CD4-positive, CD25-positive, alpha-beta regulatory T cell (primary cell): ENCODE measurements around the gene SPACA7. TPM values are rescaled to one million over a fixed set of nuclear protein-coding genes. Genes with fewer than 3 reads are reported as not detected.

ENCODE experiments used
- ATAC-seq, 2 donors: fragments of 150-1000 bp; cut with Tn5 transposase; one replicate each; pipeline ENCODE4 v1.10.0; 2021; ENCODE audit warnings: low read depth in 2 of 2, moderate number of reproducible peaks in 2 of 2, moderate library complexity in 1 of 2
- DNase-seq, 3 donors: peaks; one replicate each; pipeline versions ENCODE4 v3.0.0 to v3.0.0-alpha.2; 2012 to 2022; ENCODE audit warnings: mixed read lengths in 1 of 3
- H3K27ac ChIP-seq: one replicate; pipeline ENCODE4 v1.7.0; 2013; ENCODE audit warnings: mild to moderate bottlenecking, low read length; ENCODE audit not compliant: insufficient read depth, poor library complexity, severe bottlenecking
- H3K27me3 ChIP-seq: one replicate; pipeline ENCODE4 v1.7.0; 2013; ENCODE audit warnings: low read length; ENCODE audit not compliant: control insufficient read depth, insufficient read depth
- H3K36me3 ChIP-seq: one replicate; pipeline ENCODE4 v1.7.0; 2013; ENCODE audit warnings: mild to moderate bottlenecking, low read length, moderate library complexity; ENCODE audit not compliant: control insufficient read depth, insufficient read depth
- H3K4me1 ChIP-seq: 2 replicates; pipeline ENCODE4 v1.7.0; 2013; ENCODE audit warnings: mild to moderate bottlenecking, low read length; ENCODE audit not compliant: insufficient read depth, control insufficient read depth, poor library complexity, severe bottlenecking
- H3K4me3 ChIP-seq: one replicate; pipeline ENCODE4 v1.7.0; 2013; ENCODE audit warnings: low read depth, mild to moderate bottlenecking, low read length, moderate library complexity
- H3K9me3 ChIP-seq, 2 experiments: 1 replicate in 1 of 2; 2 replicates in 1 of 2; pipeline ENCODE4 v1.7.0; 2013; ENCODE audit warnings: low read length in 2 of 2, mild to moderate bottlenecking in 1 of 2, moderate library complexity in 1 of 2; ENCODE audit not compliant: control insufficient read depth in 2 of 2
- H3K27ac Mint-ChIP-seq, 3 donors: one replicate each; pipeline ENCODE4 v1.8.0; 2020 to 2022; ENCODE audit warnings: mild to moderate bottlenecking in 3 of 3, mixed read lengths in 3 of 3, moderate library complexity in 2 of 3
- H3K27me3 Mint-ChIP-seq: one replicate; pipeline ENCODE4 v1.8.0; 2022; ENCODE audit warnings: mild to moderate bottlenecking, mixed read lengths
- H3K36me3 Mint-ChIP-seq: one replicate; pipeline ENCODE4 v1.8.0; 2020; ENCODE audit warnings: mixed read lengths
- H3K4me1 Mint-ChIP-seq, 4 donors: one replicate each; pipeline ENCODE4 v1.8.0; 2020 to 2022; ENCODE audit warnings: mixed read lengths in 4 of 4, mild to moderate bottlenecking in 1 of 4
- H3K4me3 Mint-ChIP-seq, 4 donors: one replicate each; pipeline ENCODE4 v1.8.0; 2020 to 2022; ENCODE audit warnings: mild to moderate bottlenecking in 4 of 4, mixed read lengths in 4 of 4, moderate library complexity in 3 of 4
- H3K9me3 Mint-ChIP-seq, 7 donors: one replicate each; pipeline ENCODE4 v1.8.0; 2020 to 2022; ENCODE audit warnings: mixed read lengths in 7 of 7, mild to moderate bottlenecking in 3 of 7, moderate library complexity in 2 of 7
- polyA plus RNA-seq, 4 donors: library from polyadenylated mRNA; unstranded; fragments of 300-500 nt; fragmentation: Illumina TruSeq; gene quantifications; one replicate each; pipeline ENCODE4 v1.2.3, GENCODE V29; 2021
- total RNA-seq: library from RNA; stranded (reverse); gene quantifications from one replicate; pipeline ENCODE4 v1.2.3, GENCODE V29; 2022

The SPACA7 gene
- total and polyA plus RNA-seq, 5 donors from 2014 or later: not detected

DNA sequence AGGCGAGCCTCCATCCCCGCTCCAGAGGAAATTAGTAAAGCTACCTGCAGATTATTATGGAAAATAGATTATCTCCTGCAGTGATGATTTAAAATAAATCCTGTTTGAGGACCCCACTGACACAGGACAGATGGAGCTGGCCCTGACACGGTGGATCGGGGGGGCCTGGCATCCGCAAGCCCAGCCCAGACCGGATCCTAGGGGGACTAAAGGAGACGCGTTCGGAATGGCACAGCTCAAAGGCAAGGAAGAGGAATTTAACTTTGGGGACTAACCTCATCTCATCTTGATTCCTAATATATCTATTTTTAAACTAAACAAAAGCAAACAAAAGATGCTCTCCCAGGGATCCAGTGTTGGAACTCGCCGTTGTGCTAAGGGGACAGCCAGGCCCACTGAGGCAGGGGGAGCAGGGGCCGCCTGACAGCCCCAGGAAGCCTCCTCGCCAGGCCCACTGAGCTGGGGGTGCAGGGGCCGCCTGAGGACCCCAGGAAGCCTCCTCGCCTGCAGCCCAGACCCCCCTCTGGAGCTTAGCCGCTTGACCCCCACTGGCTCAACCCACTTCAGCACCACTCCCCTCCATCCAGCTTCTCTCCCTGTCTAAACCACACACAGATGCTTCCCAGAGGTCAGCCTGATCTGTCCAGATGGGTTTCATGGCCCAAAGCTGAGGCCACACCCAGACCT is 78.6 kb downstream of the SPACA7 start:
- DNase-seq (no peak), ATAC-seq (no peak)
- Mint-ChIP-seq H3K27me3 (no peaks in the 10 kb centered on the region), H3K9me3 (peaks cover 0 to 6% (median 4%) of the 10 kb centered on the region in 7 donors), H3K36me3 (no peaks in the 10 kb centered on the region), H3K4me3 (no peak overlapping the region), H3K27ac (no peak overlapping the region), H3K4me1 (no peaks in the 10 kb centered on the region)
- H3K9me3 ChIP-seq: no peaks in the 10 kb centered on the region
- H3K4me3 ChIP-seq: no peak overlapping the region
- H3K4me1 ChIP-seq: no peaks in the 10 kb centered on the region
- no peaks in the 10 kb centered on the region for H3K27me3 ChIP-seq
- H3K27ac ChIP-seq: no peak overlapping the region
- H3K36me3 ChIP-seq: no peaks in the 10 kb centered on the region

GRCh38 chr13:112455476-112456059 is 79.4 kb downstream of the SPACA7 start:
- H3K4me3 Mint-ChIP-seq: no peak overlapping the region
- no peak for ATAC-seq
- no peak overlapping the region for H3K4me3 ChIP-seq
- H3K27me3 Mint-ChIP-seq: no peaks in the 10 kb centered on the region
- no peak for DNase-seq
- H3K4me1 Mint-ChIP-seq: no peaks in the 10 kb centered on the region
- H3K27me3 ChIP-seq: no peaks in the 10 kb centered on the region
- no peak overlapping the region for H3K27ac ChIP-seq
- no peaks in the 10 kb centered on the region for H3K36me3 Mint-ChIP-seq
- no peaks in the 10 kb centered on the region for H3K36me3 ChIP-seq
- H3K4me1 ChIP-seq: no peaks in the 10 kb centered on the region
- no peak overlapping the region for H3K27ac Mint-ChIP-seq
- H3K9me3 ChIP-seq: no peaks in the 10 kb centered on the region
- peaks cover 0 to 9% (median 4%) of the 10 kb centered on the region in 7 donors for H3K9me3 Mint-ChIP-seq

- Histone ChIP-seq H3K4me3 (no peak overlapping the region), H3K27me3 (no peaks in the 10 kb centered on the region), H3K36me3 (no peaks in the 10 kb centered on the region), H3K9me3 (no peaks in the 10 kb centered on the region), H3K4me1 (no peaks in the 10 kb centered on the region), H3K27ac (no peak overlapping the region)
- H3K9me3 Mint-ChIP-seq: peaks cover 0 to 9% (median 4%) of the 10 kb centered on the region in 7 donors
- DNase-seq (no peak), ATAC-seq (no peak)
- no peaks in the 10 kb centered on the region for H3K27me3 Mint-ChIP-seq
- no peaks in the 10 kb centered on the region for H3K36me3 Mint-ChIP-seq
- H3K4me1 Mint-ChIP-seq: no peaks in the 10 kb centered on the region
- H3K4me3 Mint-ChIP-seq: no peak overlapping the region
- H3K27ac Mint-ChIP-seq: no peak overlapping the region
These were observed 80.2 kb downstream of the SPACA7 start for GRCh38 chr13:112456138-112457056.

GRCh38 chr13:112457081-112457480 is 80.9 kb downstream of the SPACA7 start:
- ATAC-seq (no peak), DNase-seq (no peak)
- no peaks in the 10 kb centered on the region for H3K4me1 Mint-ChIP-seq
- Histone ChIP-seq H3K27ac (no peak overlapping the region), H3K36me3 (no peaks in the 10 kb centered on the region), H3K27me3 (no peaks in the 10 kb centered on the region), H3K4me1 (no peaks in the 10 kb centered on the region), H3K4me3 (no peak overlapping the region), H3K9me3 (no peaks in the 10 kb centered on the region)
- peaks cover 0 to 12% (median 6%) of the 10 kb centered on the region in 7 donors for H3K9me3 Mint-ChIP-seq
- no peak overlapping the region for H3K4me3 Mint-ChIP-seq
- H3K27me3 Mint-ChIP-seq: no peaks in the 10 kb centered on the region
- no peak overlapping the region for H3K27ac Mint-ChIP-seq
- no peaks in the 10 kb centered on the region for H3K36me3 Mint-ChIP-seq

DNA sequence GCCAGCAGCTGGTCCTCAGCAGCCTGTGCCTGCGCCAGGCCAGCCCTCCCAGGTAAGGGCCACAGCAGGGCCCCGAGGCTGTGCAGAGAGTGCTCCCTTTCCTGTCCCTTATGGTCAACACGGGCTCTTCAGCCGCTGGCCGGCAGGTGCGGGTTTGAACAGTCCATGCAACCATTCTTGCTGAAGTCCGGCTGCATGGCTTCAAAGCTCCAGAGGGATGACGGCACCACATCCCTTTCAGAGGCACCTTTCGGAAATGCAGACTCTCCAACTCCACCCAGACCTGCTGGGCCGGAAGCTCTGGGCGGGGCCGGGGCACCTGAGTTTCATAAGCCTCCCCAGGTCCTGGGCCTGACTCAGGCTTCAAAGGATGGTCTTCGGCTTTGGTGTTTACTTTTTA is 81.3 kb downstream of the SPACA7 start:
- no peak overlapping the region for H3K27ac Mint-ChIP-seq
- H3K4me3 ChIP-seq: no peak overlapping the region
- ATAC-seq (no peak), DNase-seq (no peak)
- no peaks in the 10 kb centered on the region for H3K27me3 Mint-ChIP-seq
- H3K9me3 Mint-ChIP-seq: peaks cover 0 to 15% (median 6%) of the 10 kb centered on the region in 7 donors
- H3K27me3 ChIP-seq: no peaks in the 10 kb centered on the region
- no peak overlapping the region for H3K27ac ChIP-seq
- H3K36me3 Mint-ChIP-seq: no peaks in the 10 kb centered on the region
- H3K36me3 ChIP-seq: no peaks in the 10 kb centered on the region
- no peaks in the 10 kb centered on the region for H3K4me1 ChIP-seq
- no peaks in the 10 kb centered on the region for H3K4me1 Mint-ChIP-seq
- H3K9me3 ChIP-seq: no peaks in the 10 kb centered on the region
- H3K4me3 Mint-ChIP-seq: no peak overlapping the region

DNA sequence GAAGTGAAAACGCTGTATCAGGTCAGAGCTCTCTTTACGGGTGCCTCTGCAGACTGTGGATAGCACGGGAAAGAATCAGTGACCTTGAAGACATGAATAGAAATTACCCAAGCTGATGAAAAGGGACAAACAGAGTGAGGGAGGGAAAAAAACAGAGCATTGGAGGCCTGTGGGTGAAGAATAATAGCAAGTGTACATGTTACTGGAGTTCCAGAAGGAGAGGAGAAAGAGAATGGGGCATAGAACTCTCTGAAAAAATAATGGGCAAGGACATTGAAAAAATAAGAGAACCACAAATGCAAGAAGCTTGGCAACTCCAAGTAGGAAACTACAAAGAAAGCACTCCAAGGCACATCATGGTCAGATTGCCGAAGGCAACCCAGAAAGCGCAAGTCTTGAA is 86.3 kb downstream of the SPACA7 start:
- no peak overlapping the region for H3K27ac ChIP-seq
- H3K4me3 ChIP-seq: no peak overlapping the region
- Mint-ChIP-seq H3K27me3 (no peaks in the 10 kb centered on the region), H3K4me3 (no peak overlapping the region), H3K36me3 (no peaks in the 10 kb centered on the region), H3K9me3 (peaks cover 0 to 15% (median 5%) of the 10 kb centered on the region in 7 donors), H3K27ac (no peak overlapping the region), H3K4me1 (no peaks in the 10 kb centered on the region)
- no peak for ATAC-seq
- H3K9me3 ChIP-seq: no peaks in the 10 kb centered on the region
- no peaks in the 10 kb centered on the region for H3K36me3 ChIP-seq
- no peak for DNase-seq
- no peaks in the 10 kb centered on the region for H3K4me1 ChIP-seq
- no peaks in the 10 kb centered on the region for H3K27me3 ChIP-seq

GRCh38 chr13:112464720-112465119 is 88.6 kb downstream of the SPACA7 start:
- Mint-ChIP-seq H3K4me1 (no peaks in the 10 kb centered on the region), H3K9me3 (peaks cover 0 to 10% (median 2%) of the 10 kb centered on the region in 7 donors), H3K27ac (no peak overlapping the region), H3K4me3 (no peak overlapping the region), H3K36me3 (no peaks in the 10 kb centered on the region), H3K27me3 (no peaks in the 10 kb centered on the region)
- Histone ChIP-seq H3K9me3 (no peaks in the 10 kb centered on the region), H3K4me3 (no peak overlapping the region), H3K4me1 (no peaks in the 10 kb centered on the region), H3K27ac (no peak overlapping the region), H3K27me3 (no peaks in the 10 kb centered on the region), H3K36me3 (no peaks in the 10 kb centered on the region)
- ATAC-seq (no peak), DNase-seq (no peak)
